ENCODE results near the gene MEF2C. TPM values are rescaled to one million over a fixed set of nuclear protein-coding genes. Genes with fewer than 3 reads are reported as not detected.

The MEF2C gene
- total RNA-seq, 1 donor from 2014 or later: 0.26 TPM

DNA sequence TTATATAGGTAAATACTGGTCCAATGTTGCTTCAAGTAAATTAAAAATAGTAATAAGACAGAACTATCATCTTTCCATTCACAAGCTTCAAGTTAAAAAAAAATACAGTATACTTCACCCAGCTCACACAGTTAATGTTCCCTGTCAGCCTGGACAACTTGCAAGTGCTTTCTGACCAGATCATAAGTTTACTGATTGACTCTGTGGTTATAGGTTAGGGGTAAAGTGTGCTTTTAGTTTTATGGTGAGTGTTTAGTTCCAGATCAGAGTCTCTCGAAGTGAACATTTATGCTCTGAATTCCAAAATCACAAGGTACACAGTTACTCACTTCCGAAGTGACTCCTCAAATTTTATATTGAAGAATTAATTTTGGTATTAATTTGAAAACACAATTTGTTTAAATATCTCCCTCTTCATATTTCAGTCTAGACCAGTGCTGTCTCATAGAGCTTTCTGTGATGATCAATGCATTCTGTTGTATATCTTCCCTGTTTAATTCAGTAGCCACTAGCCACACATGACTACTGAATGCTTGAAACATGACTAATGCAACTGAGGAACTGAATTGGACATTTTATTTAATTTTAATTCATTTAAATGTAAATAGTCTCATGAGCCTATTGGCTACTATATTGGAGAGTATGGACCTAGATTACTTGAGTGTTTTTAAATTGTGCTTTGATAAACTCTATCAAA is 90.7 kb downstream of the MEF2C start:
- DNase-seq (ENCODE audit: low spot score): no peak
- no peak overlapping the region for H3K4me2 ChIP-seq
- no peaks in the 10 kb centered on the region for H3K4me1 ChIP-seq
- H3K27me3 Mint-ChIP-seq (ENCODE audit: insufficient read depth, low read depth): no peaks in the 10 kb centered on the region
- H2AFZ ChIP-seq (replicated peaks): no peak overlapping the region
- H3K9me3 ChIP-seq (ENCODE audit: low read depth): no peaks in the 10 kb centered on the region
- H3K27ac Mint-ChIP-seq: no peak overlapping the region
- H3K4me1 Mint-ChIP-seq: peaks cover 3% of the 10 kb centered on the region
- no peak overlapping the region for H3K27ac ChIP-seq
- H3K9me3 Mint-ChIP-seq: peaks cover 8% of the 10 kb centered on the region
- no peak overlapping the region for H3K4me3 ChIP-seq
- H3F3A ChIP-seq (ENCODE audit: low read depth): no peaks in the 10 kb centered on the region
- TF ChIP-seq EZH2 (IDR thresholded peaks at IDR 0.05): no peak
- TF ChIP-seq, protein P1, sequence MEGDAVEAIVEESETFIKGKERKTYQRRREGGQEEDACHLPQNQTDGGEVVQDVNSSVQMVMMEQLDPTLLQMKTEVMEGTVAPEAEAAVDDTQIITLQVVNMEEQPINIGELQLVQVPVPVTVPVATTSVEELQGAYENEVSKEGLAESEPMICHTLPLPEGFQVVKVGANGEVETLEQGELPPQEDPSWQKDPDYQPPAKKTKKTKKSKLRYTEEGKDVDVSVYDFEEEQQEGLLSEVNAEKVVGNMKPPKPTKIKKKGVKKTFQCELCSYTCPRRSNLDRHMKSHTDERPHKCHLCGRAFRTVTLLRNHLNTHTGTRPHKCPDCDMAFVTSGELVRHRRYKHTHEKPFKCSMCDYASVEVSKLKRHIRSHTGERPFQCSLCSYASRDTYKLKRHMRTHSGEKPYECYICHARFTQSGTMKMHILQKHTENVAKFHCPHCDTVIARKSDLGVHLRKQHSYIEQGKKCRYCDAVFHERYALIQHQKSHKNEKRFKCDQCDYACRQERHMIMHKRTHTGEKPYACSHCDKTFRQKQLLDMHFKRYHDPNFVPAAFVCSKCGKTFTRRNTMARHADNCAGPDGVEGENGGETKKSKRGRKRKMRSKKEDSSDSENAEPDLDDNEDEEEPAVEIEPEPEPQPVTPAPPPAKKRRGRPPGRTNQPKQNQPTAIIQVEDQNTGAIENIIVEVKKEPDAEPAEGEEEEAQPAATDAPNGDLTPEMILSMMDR (IDR thresholded peaks at IDR 0.05): no peak
- TF ChIP-seq EZH2phosphoT487 (IDR thresholded peaks at IDR 0.05): no peak
- H3K27me3 ChIP-seq: no peaks in the 10 kb centered on the region
- no peaks in the 10 kb centered on the region for H3K36me3 Mint-ChIP-seq
- H3K9ac ChIP-seq: no peak overlapping the region
- H3K4me3 Mint-ChIP-seq: no peak overlapping the region
- H4K20me1 ChIP-seq (ENCODE audit: low read depth): no peaks in the 10 kb centered on the region
- no peaks in the 10 kb centered on the region for H3K79me2 ChIP-seq (ENCODE audit: low read depth)
- no peaks in the 10 kb centered on the region for H3K36me3 ChIP-seq

DNA sequence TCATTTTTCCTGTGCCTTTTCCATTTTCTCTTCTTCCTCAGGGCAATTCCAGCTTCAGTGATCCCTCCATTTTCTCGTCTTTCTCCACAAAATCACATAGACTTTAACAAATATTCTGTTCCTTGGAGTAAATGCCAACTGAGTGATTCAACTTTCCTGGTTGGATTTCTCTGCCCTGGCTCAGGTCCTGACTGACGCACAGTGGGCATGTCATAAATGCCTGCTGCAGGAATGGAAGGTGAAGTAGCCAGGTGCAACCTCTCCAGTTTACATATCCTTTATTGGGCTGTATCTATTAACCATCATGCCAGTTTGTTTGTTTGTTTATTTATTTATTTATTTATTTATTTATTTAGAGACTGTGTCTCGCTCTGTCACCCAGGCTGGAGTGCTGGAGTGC is 95.1 kb downstream of the MEF2C start:
- H3K27ac Mint-ChIP-seq: no peak overlapping the region
- H3K27ac ChIP-seq: no peak overlapping the region
- no peaks in the 10 kb centered on the region for H3K27me3 ChIP-seq

DNA sequence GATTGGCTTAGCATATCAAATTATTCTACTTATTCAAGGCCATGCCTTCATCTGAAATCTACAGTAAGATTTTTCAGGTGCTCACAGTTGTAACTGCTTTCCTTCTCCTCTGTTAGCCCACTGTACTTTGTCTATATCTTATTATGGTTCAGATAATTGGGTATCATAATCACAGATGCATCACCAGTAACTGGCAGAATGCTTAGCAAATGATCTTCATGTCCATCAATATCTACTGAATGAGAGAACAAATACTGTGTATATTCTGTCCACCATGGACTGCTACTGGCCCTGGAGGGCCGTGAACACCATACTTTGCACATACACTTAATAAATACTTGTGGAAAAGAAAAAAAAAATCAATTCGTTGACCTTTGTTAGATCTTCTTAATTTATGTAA is 96.2 kb downstream of the MEF2C start:
- Histone ChIP-seq H3K79me2 (ENCODE audit: low read depth) (no peaks in the 10 kb centered on the region), H4K20me1 (ENCODE audit: low read depth) (no peaks in the 10 kb centered on the region), H3K4me3 (no peak overlapping the region), H3K36me3 (no peaks in the 10 kb centered on the region), H3K4me2 (no peak overlapping the region), H3F3A (ENCODE audit: low read depth) (no peaks in the 10 kb centered on the region), H2AFZ (replicated peaks) (no peak overlapping the region), H3K27me3 (no peaks in the 10 kb centered on the region), H3K4me1 (peaks cover 17% of the 10 kb centered on the region), H3K27ac (no peak overlapping the region), H3K9me3 (ENCODE audit: low read depth) (no peaks in the 10 kb centered on the region), H3K9ac (no peak overlapping the region)
- H3K27me3 Mint-ChIP-seq (ENCODE audit: insufficient read depth, low read depth): no peaks in the 10 kb centered on the region
- no peak for DNase-seq (ENCODE audit: low spot score)
- no peaks in the 10 kb centered on the region for H3K9me3 Mint-ChIP-seq
- no peaks in the 10 kb centered on the region for H3K36me3 Mint-ChIP-seq
- no peak overlapping the region for H3K27ac Mint-ChIP-seq
- no peak overlapping the region for H3K4me3 Mint-ChIP-seq
- no peak for TF ChIP-seq EZH2phosphoT487 (IDR thresholded peaks at IDR 0.05)
- TF ChIP-seq EZH2 (IDR thresholded peaks at IDR 0.05): no peak
- TF ChIP-seq, protein P1 (IDR thresholded peaks at IDR 0.05): no peak
- peaks cover 26% of the 10 kb centered on the region for H3K4me1 Mint-ChIP-seq

More for the DNA sequence above, 95.1 kb downstream of the MEF2C start:
- Histone ChIP-seq H3K9ac (no peak overlapping the region), H3K9me3 (ENCODE audit: low read depth) (no peaks in the 10 kb centered on the region), H3K4me2 (no peak overlapping the region), H4K20me1 (ENCODE audit: low read depth) (no peaks in the 10 kb centered on the region), H3K4me1 (peaks cover 17% of the 10 kb centered on the region), H3K79me2 (ENCODE audit: low read depth) (no peaks in the 10 kb centered on the region), H3K4me3 (no peak overlapping the region), H3K36me3 (no peaks in the 10 kb centered on the region), H2AFZ (replicated peaks) (no peak overlapping the region), H3F3A (ENCODE audit: low read depth) (no peaks in the 10 kb centered on the region)
- no peak for DNase-seq (ENCODE audit: low spot score)
- Mint-ChIP-seq H3K4me1 (peaks cover 26% of the 10 kb centered on the region), H3K27me3 (ENCODE audit: insufficient read depth, low read depth) (no peaks in the 10 kb centered on the region), H3K9me3 (no peaks in the 10 kb centered on the region), H3K36me3 (no peaks in the 10 kb centered on the region), H3K4me3 (no peak overlapping the region)
- TF ChIP-seq, protein P1 (IDR thresholded peaks at IDR 0.05): no peak
